Inferior parietal cortex (tissue), 1 donor: ENCODE results near the gene ACSM5.
"Not testable (repeated sequence)": the region's sequence is repeated elsewhere in the genome, so short reads cannot be mapped to it uniquely, and the experiment has no call there.

ENCODE experiments used
- DNase-seq: peaks from one replicate; pipeline ENCODE4 v3.0.0-alpha.2; 2016; ENCODE audit errors: extremely low spot score

ACSM5 gene

DNA sequence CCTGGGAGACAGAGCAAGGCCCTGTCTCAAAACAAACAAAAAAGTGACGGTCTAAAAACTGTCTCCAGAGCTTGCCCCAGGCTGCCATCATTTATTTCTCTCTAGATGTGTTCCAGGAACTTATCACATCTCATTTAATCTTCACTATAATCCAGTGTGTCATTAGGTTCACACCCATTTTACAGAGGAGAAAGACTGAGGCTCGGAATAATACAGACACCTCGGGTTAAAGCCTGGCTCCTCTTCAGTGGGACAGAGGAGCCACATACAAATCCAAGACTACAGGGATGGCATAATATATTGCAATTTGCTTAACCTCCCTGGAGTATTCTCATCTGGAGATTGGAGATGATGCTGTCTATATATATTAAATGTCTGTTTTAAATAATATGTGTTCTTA lies 10.7 kb upstream of the ACSM5 start:
- DNase-seq, result no peak

DNA sequence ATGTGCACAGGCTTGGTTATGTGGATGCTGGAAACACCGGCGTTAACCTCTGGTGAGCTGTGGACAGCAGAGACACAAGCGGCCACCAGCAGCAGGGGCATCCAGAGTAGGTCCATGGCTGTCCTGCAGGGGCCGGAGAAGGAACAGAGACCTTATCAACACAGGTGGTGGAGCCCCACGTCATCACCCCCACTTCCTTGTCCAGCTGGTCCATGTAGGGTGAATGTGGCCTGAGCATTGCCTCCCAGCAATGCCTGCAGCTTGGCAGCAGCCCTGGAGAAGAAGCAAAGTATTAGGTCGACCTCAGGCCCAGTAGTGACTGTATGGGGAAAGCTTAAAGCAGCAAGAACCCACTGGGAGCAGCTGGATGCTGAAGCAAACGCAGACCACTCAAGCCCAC lies 10.1 kb upstream of the ACSM5 start:
- DNase-seq, result no peak

DNA sequence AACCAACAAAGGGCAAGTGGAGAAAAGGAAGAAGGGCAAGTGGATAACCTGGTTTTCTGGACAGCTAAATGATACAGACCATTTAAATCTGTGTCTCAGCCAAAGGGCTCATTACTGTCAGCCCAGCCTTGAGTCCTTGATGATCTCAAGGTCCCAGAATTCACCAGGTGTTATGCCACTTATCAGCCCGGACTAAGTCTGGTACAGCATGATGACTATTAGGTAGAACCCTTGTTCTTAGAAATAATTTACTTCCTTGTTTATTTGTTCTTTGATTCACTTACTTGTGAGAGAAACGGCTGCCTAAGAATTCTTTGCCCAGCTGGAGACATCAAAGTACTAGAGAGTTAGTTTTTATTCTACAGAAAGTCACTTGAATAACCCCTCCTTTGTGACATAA lies 8.3 kb upstream of the ACSM5 start:
- no peak for DNase-seq

DNA sequence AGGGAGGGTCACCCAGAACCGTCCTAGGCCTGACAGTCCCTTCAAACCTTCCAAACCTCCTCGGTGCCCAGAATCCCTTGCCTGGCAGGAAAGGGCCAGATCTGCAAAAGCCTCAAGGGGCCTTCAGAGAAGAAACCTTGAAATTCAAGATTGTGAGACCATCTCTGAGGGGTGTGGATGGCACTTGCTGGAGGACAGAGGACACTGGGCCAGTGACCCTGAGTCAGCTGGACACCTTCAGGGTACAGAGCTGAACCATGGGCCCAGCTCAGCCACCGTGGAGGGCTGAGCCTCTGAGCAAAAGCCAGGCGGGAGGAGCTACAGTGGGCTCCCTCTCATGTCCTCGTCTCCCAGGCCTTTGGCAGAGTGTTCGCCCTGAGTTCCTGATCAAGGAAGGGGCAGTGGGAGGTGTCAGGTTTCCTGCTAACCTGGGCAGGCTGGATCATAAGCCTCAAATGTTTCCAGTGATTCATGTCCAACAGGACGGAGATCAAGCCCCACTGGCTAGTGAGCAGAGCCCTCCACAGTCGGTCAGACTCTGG lies 7.8 kb upstream of the ACSM5 start:
- DNase-seq, result no peak

DNA sequence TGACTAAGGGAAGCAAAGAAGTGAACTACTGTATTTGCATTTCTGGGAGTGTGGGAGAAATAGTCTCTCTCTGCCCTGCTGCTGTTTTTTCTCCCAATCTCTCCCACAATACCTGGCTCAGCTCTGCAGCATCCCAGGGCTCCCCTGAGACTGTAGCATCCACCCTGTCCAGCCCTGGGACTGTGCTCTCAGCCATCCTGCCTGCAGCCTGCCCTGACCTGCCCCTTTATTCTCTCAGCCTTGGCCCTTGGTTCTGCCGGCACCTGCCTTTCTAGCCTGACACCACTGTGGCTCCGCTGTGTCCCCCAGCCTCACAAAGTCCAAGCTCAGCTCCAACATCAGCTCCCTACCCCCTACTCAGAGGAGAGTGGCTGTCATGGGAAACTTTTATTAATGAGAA lies 6.7 kb upstream of the ACSM5 start:
- no peak for DNase-seq

DNA sequence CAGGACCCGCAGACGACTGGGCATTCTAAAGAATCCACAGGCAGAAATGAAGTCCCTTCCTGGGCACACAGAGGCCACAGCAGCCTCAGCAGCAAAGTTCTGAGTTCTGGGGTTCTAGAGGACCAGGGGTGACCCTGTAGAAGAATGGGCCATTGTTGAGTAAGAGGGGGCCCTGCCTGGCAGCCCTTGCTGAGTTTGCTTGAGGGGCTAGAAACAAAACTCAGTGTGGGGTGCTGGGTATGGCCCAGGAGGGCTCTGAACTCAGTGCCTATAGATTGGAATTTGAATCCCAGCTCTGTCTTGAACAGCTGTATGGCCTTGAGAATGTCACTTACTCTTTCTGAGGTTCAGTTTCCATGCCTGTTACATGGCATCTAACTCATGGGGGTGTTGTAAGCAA lies 4.7 kb upstream of the ACSM5 start, which contains the start of gene PDILT:
Gene PDILT (minus strand): TSS at position 101 of the 400 bp plus-strand sequence. CDS start 5,437 bp downstream, outside the sequence.
- DNase-seq, result no peak

DNA sequence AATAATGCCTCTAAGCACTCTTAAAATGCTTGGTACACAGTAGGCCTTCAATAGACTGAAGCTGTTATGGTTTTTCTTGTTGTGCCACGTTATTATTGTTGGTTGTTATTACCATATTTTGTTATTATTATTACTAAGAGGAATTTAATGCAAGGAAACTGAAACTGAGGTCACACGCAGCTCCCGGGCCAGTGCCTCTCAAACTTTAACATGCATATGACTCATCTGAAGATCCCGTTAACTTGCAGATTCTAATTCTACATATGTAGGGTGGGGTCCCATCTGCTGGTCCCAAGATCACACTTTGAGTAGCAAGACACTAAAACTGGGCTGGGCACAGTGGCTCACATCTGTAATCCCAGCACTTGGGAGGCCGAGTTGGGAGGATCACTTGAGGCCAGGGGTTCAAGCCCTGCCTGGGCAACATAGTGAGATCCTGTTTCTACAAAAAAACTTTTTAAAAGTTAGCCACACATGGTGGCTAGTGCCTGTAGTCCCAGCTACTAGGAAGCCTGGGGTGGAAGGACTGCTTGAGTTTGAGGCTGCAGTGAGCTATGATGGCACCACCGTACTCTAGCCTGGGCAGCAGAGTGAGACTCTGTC lies 888 bp downstream of the ACSM5 start:
- no peak for DNase-seq

DNA sequence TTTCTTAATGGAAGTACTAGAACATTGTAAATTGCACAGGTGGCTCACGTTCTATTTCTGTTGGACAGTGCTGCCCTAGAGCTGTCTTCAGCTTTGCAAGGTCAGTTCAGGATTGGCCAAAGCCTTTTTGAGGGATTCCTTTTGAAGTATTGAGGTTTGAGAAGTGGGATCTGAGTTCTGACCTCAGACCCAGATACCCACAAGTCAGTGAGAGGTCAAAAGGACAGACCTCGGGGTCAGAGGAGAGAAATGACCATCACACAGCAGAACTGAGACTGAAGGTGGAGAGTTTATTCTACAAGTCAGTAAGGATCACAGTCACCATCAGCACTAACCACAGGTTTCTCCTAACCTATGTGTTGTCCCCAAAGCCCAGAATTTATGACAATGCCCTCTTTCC lies 1.7 kb downstream of the ACSM5 start:
- DNase-seq, result no peak

DNA sequence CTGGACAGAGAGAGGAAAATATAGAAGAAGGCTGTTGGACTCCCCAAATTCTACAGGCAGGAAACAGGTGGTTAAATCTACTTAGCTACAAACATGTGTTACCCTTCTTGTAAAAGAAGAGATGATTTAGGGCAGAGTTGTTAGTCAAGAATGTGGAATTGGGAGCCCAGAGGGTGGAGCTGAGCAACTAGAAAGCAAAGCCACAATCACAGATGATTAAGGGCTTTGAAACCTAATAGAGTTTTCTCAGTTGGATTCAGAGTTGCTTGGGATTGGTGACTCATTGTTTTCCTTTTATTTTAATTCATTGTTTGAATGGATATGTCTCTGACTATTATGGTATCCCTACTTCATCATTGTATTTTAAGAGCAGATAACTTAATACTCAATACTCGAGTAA lies 6.2 kb downstream of the ACSM5 start:
- DNase-seq, result no peak

DNA sequence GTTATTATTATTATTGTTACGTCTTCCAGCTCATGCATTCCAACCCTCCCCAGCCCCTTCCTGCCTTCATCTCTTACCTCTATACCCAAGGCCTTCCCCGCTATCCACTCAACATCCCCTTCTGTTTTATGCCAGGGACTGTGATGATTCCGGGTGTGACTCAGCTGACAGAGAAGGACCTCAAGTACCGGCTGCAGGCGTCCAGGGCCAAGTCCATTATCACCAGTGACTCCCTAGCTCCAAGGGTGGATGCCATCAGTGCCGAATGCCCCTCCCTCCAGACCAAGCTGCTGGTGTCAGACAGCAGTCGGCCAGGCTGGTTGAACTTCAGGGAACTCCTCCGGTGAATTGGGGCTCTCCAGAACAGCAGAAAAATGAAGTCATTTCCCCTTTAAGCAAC lies 9.8 kb downstream of the ACSM5 start:
- DNase-seq, result not testable (repeated sequence)

DNA sequence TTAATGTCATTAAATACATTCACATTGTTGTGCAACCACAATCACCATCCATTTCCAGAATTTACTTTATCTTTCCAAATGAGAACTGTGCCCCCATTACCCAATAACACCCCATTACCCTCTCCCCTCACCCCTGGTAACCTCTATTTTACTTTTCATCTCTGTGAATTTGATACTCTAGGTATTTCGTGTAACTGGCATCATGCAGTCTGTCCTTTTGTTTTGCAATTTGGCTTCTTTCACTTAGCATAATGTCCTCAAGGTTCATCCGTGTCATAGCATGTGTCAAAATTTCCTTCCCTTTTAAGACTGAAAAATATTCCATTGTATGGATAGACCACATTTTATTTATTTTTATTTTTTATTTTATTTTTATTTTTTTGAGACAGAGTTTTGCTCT lies 12.4 kb downstream of the ACSM5 start:
- DNase-seq, result not testable (repeated sequence)

DNA sequence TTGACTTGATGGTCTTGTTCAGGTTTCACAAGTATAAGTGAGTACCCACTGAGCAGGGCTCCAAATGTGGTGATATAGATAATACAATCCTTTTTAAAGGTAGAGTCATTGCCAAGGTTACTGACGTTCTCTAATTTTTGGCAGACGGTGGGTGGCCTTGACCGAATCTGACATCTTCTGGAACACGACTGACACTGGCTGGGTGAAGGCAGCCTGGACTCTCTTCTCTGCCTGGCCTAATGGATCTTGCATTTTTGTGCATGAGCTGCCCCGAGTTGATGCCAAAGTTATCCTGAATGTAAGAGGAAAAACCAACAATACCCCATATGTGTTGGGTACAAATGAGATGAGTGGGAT lies 14.4 kb downstream of the ACSM5 start:
- DNase-seq, result not testable (repeated sequence)

DNA sequence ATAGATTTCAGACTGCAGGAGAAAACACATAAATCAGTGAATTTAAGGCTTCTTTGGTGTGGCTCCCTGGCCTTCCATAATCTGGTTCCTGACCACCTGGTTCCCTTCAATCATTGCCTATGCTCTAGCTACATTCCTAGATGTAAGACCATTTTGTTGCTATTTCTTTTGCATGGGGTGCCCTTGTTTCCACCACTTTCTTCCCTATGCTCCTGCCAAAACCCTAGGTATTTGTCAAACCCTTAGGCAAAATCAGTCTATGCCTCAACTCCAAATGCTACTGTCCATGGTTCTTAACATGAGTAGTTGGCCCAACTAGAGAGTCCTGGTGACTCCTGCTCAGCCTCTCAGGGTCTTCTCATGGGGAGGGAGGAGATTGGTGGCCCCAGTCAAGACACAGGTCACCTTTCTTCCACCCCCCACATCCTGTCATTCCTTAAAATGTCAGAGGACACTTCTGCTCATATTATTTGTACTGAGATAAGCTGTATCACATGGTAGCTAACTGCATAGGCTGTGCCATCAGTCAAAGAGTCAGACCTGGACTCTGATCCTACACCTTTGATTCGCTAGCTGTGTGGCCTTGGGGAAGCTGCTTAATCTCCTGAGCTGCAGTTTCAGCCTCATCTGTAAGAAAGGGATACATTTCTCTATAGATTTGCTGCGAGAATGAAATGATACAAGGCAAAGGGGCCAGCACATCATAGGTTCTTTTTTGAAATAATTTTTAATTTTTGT lies 15.0 kb downstream of the ACSM5 start:
- DNase-seq, result no peak

DNA sequence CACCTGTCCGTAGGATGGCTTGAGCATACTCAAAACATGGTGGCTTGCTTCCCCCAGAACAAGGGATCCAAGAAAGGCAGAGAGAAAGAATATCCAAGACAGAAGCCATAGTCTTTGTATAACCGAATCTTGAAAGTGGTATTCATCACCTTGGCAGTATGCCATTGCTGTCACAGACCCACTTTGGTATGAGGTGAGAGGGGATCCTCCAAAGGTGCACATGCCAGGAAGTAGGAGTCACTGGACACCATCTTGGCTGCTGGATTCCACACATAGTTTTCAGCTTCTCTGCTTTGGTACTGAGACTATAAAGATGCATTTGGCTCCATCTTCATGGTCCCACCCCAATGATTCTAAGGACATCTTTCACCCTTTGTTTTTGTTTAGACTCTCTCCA lies 18.1 kb downstream of the ACSM5 start:
- DNase-seq, result not testable (repeated sequence)

DNA sequence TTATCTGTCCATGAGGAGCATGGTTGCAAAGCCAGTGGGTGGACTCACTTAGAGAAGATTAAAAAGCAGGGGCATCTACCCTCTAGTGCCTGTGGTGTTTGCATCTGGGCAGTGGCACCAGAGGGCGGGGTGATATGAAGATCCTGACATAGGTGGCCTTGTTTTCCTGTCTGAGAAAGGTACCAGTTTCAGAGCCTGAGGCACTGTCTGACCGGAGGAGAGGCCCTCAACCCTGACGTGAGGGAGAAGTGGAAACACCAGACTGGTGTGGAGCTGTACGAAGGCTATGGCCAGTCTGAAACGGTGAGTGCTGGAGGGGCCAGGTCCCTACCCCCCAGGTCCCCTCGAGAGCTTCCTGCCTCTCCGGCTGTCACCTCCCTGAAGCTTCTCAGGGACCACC lies 20.2 kb downstream of the ACSM5 start:
- not testable (repeated sequence) for DNase-seq

DNA sequence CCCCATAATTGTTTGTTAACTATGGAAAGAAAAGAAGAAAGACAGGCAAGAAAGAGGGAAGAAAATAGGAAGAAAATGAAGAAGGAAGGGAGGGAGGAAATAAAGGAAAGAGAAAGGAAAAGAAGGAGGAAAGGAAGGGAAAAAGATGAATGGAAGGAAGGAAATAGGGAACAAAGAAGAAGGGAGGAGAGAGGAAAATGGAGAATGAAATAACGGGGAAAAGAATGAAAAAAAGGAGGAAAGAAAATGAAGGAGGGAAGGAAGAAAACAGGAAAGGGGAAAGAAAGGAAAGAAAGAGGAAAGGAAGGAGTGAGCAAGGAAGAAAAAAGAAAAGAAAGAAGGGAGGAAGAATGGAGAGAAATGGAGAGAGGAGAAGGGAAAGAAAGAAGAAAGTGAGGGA lies 21.1 kb downstream of the ACSM5 start:
- DNase-seq, result not testable (repeated sequence)

DNA sequence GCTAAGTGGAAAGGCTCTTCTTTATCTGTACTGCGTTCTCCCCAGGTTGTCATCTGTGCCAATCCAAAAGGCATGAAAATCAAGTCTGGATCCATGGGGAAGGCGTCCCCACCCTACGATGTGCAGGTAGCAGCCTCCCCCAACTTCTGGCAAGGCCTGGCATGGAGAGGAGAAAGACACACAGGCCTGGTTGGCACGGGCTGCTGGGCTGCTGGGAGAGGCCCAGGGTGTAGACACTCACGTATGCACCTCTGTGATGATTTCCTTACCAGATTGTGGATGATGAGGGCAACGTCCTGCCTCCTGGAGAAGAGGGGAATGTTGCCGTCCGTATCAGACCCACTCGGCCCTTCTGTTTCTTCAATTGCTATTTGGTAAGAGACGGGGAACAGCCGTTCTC lies 21.6 kb downstream of the ACSM5 start:
- DNase-seq, result no peak

DNA sequence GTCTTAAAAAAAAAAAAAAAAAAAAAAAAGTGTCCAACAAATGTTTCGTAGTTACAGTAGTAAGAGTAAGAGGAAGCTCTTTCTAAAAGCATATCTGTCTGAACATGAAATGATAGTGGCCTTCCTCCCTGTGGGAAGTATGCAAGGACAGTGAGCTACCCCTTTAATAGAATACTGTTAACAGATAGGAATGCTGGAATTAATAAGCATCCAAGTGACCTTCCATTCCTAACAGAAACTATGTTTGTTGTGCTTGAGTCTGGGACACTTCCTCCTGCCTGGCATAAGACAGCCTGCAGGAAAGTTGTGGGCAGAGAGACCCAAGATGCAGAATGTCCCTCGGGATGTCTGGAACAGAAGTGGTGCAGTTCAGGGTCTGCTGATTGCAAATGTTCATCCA lies 29.6 kb downstream of the ACSM5 start:
- not testable (repeated sequence) for DNase-seq

DNA sequence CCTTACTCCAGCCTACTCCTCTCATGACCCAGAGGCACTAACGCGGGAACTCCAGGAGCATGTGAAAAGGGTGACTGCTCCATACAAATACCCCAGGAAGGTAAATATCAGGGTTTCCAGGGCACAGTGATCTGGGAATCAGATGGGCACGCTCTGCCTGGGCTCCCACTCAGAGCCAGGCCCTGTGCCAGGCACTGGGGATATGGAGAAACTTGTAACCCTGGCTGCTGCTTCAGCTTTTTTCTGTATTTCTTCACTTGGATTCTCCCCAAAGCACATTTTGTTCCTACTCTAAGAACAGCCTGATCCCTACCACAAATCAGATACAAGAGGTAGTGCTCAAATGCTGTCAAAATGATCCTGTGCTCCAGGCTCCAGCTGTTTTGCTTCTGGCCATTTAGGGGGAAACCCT lies 30.5 kb downstream of the ACSM5 start:
- not testable (repeated sequence) for DNase-seq

DNA sequence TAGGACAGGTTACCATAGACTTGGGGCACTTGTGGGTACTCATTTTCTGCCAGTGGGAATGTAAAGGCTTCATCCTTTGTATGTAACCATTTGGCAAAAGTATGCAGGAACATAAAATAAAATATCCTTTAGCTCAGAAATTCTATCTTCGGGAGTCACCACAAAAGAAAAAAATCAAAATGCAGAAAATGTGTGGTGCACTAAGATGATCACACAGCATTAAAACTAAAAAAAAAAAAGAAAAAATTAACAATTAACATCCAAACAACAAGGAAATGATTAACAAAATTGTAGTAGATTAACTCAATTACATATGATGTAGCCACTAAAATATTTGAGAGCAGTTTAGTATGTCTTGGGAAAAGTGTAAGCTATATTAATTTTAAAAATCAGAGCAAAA lies 31.4 kb downstream of the ACSM5 start:
- not testable (repeated sequence) for DNase-seq

DNA sequence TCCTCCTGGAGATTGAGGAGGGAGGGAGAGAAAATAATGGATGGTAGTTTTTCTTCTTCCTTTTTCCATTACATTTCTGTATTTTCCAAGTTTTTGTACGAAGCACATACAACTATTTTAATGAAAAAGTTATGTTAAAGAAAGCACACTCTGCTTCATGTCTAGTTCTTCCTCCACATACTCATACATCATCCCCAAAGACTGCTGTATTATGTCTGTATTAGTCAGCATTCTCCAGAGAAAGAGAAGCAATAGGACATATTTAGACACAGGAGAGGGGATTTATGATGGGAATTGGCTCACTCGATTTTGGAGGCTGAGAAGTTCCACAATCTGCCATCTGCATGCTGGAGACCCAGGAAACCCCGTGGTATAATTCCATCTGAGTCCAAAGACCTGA lies 31.9 kb downstream of the ACSM5 start:
- DNase-seq, result no peak

DNA sequence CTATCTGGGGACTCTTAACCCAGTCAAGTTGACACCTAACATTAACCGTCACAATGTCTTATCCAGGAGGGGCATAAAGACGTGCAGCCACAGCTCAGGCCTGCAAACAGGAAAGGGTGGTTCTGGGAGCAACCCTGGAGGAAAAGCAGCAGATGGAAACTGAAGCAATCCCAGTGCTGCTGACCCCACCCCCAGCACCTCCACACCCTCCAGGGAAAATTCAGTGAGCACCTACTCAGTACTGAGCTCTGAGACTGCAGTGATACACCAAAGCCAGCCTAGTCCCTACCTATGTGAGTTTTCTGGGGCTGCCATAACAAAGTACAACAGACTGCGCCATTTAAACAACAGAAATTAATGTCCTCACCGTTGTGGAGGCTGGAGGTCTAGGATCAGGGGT lies 32.5 kb downstream of the ACSM5 start:
- not testable (repeated sequence) for DNase-seq

DNA sequence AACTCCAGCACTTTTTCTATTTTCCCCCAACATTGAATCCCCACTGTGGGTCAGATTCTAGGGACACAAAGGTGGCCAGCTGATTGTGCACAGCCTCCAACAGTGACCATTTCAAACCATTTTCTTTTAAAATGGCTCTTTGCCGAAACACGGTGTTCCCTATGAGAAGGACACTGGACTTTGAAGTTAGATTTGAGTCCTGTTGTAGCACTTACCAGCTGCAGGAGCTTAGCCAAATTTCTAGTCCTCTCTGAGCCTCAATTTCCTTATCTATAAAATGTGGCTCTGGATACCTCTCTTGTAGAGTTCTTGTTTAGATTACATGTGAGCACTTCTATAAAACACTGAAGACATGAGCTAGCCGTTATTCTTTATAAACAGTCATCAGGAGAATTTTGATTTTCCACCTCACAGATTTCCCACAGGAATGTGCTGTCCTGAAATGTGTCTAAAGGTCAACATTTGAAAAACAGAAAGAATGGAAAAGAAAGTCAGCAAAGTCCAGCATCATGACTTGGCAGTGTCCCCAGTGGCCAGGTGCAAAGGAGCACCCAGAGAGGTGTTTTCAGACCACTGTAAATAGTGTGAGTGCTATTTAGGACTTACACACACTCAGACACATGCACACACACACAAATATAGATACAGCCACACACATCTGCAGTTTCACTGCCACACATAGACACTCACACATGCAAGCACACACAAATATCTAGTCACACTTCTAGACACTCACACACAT lies 37.5 kb downstream of the ACSM5 start:
- not testable (repeated sequence) for DNase-seq
